K562 (cell line): ENCODE data around the gene NEDD4L.

ENCODE experiments used
- CBFB ChIP-seq: sonication (generic); formaldehyde crosslinking; IDR thresholded peaks from 2 replicates; pipeline ENCODE4 v1.4.0; 2020; ENCODE audit warnings: mild to moderate bottlenecking, missing genetic modification reagents
- CBX8 ChIP-seq: fragments of 200-600 bp; sonication (generic); IDR thresholded peaks from 2 replicates; pipeline ENCODE4 v1.6.1; 2012; ENCODE audit warnings: borderline replicate concordance, mixed run types, low read depth, mild to moderate bottlenecking, moderate library complexity, mixed read lengths, low read length, control low read depth, inconsistent platforms; ENCODE audit not compliant: poor library complexity, severe bottlenecking; ENCODE audit errors: extremely low read depth
- CEBPB ChIP-seq: fragments of 450-650 bp; IDR thresholded peaks from 2 replicates; pipeline ENCODE4 v1.6.1; 2016; ENCODE audit warnings: missing genetic modification characterization, missing compliant biosample characterization
- FOXA1 ChIP-seq: fragments of 450-650 bp; IDR thresholded peaks from 2 replicates; pipeline ENCODE4 v1.6.1; 2016; ENCODE audit warnings: mild to moderate bottlenecking, borderline replicate concordance
- FOXK2 ChIP-seq, 2 experiments: fragments of 450-650 bp; IDR thresholded peaks in 1 of 2; conservative IDR thresholded peaks in 1 of 2; 2 replicates each; pipeline ENCODE4 v1.6.1; 2016; ENCODE audit warnings: low read depth in 2 of 2, mild to moderate bottlenecking in 1 of 2
- MEF2A ChIP-seq: IDR thresholded peaks from 2 replicates; pipeline ENCODE4 v1.6.1; 2011; ENCODE audit warnings: low read depth, mild to moderate bottlenecking, low read length, moderate library complexity; ENCODE audit not compliant: control insufficient read depth
- MTA2 ChIP-seq: fragments of 450-650 bp; IDR thresholded peaks from 2 replicates; pipeline ENCODE4 v1.6.1; 2016; ENCODE audit warnings: low read depth
- POLR3G ChIP-seq: IDR thresholded peaks from 2 replicates; pipeline ENCODE4 v1.6.1; 2011; ENCODE audit not compliant: insufficient read length, insufficient replicate concordance; ENCODE audit errors: extremely low read depth
- TF ChIP-seq, protein P1 (sequence below), 3 experiments: IDR thresholded peaks in 2 of 3; conservative IDR thresholded peaks in 1 of 3; 2 replicates each; pipeline ENCODE4 v1.5.1; 2011 to 2012; ENCODE audit warnings: low read length in 3 of 3, mild to moderate bottlenecking in 3 of 3, control low read depth in 2 of 3, improper control_type of control experiment in 1 of 3, inconsistent platforms in 1 of 3, low read depth in 1 of 3, mixed read lengths in 1 of 3, moderate library complexity in 1 of 3; ENCODE audit not compliant: insufficient read depth in 2 of 3
- TF ChIP-seq, protein P2 (sequence below), 2 experiments: fragments of 450-650 bp in 1 of 2; sonication (generic) in 1 of 2; formaldehyde crosslinking in 1 of 2; IDR thresholded peaks in 1 of 2; conservative IDR thresholded peaks in 1 of 2; 2 replicates each; pipeline versions ENCODE4 v1.6.1 to v1.8.1; 2016 to 2023; ENCODE audit warnings: mild to moderate bottlenecking in 2 of 2, moderate library complexity in 2 of 2, inconsistent platforms in 1 of 2, missing genetic modification reagents in 1 of 2
- TF ChIP-seq, protein P3 (sequence below): fragments of 450-650 bp; formaldehyde crosslinking; IDR thresholded peaks from 2 replicates; pipeline ENCODE4 v1.4.0; 2022; ENCODE audit warnings: missing genetic modification characterization

DNA sequence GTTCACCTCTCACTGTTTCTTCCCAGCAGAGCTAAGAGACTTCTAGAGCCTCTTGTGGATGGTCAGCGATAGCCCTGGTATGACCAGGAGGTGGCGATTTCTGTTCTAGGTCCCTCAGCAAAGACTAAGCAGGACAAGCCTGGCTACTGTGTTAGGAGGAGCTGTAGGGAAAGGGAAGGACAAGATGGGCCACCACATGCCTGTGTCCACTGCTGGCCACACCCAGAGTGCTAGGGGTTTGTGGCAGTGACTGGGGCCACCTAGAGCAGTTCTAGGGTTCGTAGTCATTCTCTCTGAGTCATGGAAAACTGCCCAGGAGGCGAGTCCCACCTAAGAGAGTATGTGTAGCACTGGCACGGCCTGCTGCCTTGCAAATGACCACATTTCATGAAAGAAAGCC, 405.4 kb downstream of the NEDD4L start:
- TF ChIP-seq, protein P1, sequence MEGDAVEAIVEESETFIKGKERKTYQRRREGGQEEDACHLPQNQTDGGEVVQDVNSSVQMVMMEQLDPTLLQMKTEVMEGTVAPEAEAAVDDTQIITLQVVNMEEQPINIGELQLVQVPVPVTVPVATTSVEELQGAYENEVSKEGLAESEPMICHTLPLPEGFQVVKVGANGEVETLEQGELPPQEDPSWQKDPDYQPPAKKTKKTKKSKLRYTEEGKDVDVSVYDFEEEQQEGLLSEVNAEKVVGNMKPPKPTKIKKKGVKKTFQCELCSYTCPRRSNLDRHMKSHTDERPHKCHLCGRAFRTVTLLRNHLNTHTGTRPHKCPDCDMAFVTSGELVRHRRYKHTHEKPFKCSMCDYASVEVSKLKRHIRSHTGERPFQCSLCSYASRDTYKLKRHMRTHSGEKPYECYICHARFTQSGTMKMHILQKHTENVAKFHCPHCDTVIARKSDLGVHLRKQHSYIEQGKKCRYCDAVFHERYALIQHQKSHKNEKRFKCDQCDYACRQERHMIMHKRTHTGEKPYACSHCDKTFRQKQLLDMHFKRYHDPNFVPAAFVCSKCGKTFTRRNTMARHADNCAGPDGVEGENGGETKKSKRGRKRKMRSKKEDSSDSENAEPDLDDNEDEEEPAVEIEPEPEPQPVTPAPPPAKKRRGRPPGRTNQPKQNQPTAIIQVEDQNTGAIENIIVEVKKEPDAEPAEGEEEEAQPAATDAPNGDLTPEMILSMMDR (IDR thresholded peaks at IDR 0.05 in 2 of 3, conservative IDR thresholded peaks at IDR 0.05 in 1 of 3; ENCODE audit: insufficient read depth in 2 of 3, low read depth in 1 of 3, low read length in 3 of 3), result 0 out of 6 replicates have a peak, but pooled peaks of 1 of the 3 experiments have one; percentile 3
- TF ChIP-seq CBFB (no peak), CBX8 (no peak), MEF2A (no peak), POLR3G (no peak), MTA2 (no peak), FOXK2 (conservative IDR thresholded peaks at IDR 0.05 in 1 of 2, IDR thresholded peaks at IDR 0.05 in 1 of 2; ENCODE audit: low read depth in 2 of 2) (no peak), CEBPB (tag) (no peak), FOXA1 (no peak)
- TF ChIP-seq, protein P2, sequence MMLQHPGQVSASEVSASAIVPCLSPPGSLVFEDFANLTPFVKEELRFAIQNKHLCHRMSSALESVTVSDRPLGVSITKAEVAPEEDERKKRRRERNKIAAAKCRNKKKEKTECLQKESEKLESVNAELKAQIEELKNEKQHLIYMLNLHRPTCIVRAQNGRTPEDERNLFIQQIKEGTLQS (IDR thresholded peaks at IDR 0.05), result no peak
- TF ChIP-seq, protein P2 (CRISPR knock-in tag; conservative IDR thresholded peaks at IDR 0.05), result no peak
- TF ChIP-seq, protein P3, sequence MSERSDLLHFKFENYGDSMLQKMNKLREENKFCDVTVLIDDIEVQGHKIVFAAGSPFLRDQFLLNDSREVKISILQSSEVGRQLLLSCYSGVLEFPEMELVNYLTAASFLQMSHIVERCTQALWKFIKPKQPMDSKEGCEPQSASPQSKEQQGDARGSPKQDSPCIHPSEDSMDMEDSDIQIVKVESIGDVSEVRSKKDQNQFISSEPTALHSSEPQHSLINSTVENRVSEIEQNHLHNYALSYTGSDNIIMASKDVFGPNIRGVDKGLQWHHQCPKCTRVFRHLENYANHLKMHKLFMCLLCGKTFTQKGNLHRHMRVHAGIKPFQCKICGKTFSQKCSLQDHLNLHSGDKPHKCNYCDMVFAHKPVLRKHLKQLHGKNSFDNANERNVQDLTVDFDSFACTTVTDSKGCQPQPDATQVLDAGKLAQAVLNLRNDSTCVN (CRISPR knock-in tag), result no peak
